SK-MEL-5 (cell line): ENCODE measurements around the gene LGALS16. TPM values are rescaled to one million over a fixed set of nuclear protein-coding genes. Genes with fewer than 3 reads are reported as not detected.
"Not testable (repeated sequence)": the region's sequence is repeated elsewhere in the genome, so short reads cannot be mapped to it uniquely, and the experiment has no call there.

Experiments used
- DNase-seq: peaks from one replicate; pipeline ENCODE4 v3.0.0-alpha.2; 2016; ENCODE audit warnings: low read depth, low spot score
- in situ Hi-C: cut with HindIII; loops from 2 replicates; pipeline ENCODE4 v1.10.0; 2016; ENCODE audit warnings: low sequenced_read_pairs, high pct_unique_total_duplicates, low pct_unique_long_range_greater_than_20kb
- total RNA-seq: library from RNA; depleted of rRNA; stranded (reverse); fragments of >200 nt; shearing (Covaris generic); gene quantifications from 2 replicates; pipeline ENCODE4 v1.2.3, GENCODE V29; 2014

The LGALS16 gene
- total RNA-seq, 1 experiment from 2014 or later: not detected

DNA sequence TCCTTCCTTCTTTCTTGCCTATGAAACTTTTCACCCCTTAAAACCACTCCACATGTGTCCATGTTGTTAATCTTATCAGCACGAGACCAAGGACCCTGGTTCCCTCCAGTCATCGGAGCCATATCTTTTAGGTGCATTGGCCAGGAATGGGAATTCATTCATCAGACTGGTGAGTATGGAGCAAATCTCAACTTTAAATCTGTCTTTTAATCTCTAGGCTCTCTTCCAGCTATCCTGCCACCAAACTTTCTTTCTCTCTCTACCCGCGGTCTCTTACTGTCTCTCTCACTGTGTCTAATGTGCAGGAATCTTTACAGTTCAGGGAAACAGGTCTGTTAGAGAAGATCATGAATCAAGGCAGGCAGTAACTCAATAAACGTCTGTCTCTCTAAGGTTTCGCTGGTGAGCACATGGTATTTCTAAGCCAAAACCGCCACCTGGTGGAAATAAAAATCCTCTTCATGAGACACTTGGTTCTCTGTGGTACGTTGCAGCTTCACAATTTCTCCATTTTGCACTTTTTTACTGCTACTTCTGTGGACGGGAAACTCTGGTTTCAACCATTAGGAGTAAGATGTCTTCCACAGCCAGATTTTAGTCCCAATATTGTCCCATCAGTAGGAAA lies 16.1 kb downstream of the LGALS16 start:
- peak; percentile 83 for DNase-seq
- in situ Hi-C loops: no loop called here

DNA sequence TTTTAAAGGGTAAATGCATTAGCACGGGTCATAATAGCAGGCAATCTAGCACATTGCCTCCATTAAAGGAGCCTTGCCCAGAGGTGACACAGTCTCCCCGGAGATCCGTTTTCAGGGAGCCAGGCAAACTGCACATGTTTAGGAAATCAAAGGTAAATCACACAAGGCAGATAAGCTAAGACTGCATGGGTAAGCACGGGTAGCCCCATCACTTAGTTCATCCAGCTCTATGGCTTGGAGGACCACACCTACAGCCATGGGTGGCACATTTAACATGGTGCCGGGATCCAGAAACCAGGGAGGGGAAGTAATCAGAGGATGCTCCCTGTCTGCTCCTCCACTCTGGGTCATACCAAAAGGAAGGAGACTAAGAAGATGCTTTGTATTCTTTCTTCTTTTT lies 16.8 kb downstream of the LGALS16 start:
- in situ Hi-C loops: no loop called here
- DNase-seq: no peak

DNA sequence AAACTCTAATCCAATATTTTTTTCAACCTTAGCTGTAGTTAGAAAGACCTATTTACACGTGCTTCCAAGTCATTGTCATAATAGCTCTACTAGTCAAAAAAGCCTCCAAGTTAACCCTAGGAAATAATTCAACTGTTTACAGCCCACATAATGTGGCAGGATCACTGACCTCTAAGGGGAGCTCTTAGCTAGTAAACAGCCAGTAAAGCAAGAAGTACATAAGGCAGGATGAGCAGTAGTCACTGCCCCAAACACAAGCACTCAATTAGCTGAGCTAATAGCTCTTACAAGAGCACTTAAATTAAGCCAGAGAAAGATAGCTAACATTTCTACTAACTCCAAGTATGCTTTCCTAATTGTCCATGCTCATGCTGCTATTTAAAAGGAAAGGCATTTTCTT lies 18.1 kb downstream of the LGALS16 start:
- peak; percentile 34 for DNase-seq
- in situ Hi-C loops: not testable (repeated sequence)

GRCh38 chr19:39676004-39676403 lies 20.3 kb downstream of the LGALS16 start:
- DNase-seq: no peak
- in situ Hi-C loops: no loop called here

- in situ Hi-C loops: no loop called here
- DNase-seq: no peak
Measured at GRCh38 chr19:39677961-39678889, 22.5 kb downstream of the LGALS16 start.

- in situ Hi-C loops: no loop called here
- DNase-seq: no peak
Measured at GRCh38 chr19:39679056-39679790, 23.5 kb downstream of the LGALS16 start.

DNA sequence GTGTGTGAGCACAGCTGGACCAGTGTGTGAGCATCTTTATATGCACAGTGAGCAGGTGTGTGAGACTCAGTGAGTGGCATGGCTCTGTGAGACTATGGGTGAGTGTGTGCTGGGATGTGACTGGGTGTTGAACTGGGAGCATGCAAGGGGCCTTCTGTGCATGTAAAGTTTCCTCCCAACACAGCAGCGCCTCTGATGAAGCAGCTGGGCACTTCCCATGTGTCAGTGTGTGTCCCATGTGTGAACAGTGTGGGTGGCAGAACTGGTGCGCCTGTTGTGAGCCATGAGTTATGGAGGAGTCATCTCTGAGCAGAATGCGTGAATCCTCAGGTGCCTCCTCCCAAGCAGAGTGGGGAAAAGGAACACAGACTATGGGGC lies 24.1 kb downstream of the LGALS16 start:
- no peak for DNase-seq
- in situ Hi-C loops: no loop called here

DNA sequence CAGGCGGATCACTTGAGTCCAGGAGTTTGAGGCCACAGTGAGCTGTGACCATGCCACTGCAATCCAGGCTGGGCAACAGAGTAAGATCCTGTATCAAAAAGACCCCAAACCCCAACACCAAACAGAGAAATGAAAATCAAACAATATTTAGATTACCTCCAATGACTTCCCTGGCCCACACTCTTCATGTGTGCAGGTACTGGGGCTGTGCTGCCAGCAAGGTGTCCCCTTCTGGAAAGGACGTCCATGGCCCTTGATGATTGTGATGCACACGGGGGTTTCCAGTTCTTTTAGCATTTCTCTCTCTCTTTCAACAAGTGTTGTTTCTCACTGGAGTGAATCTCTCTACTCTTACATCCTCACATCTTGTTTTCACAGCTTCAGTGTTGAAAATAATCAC lies 24.9 kb downstream of the LGALS16 start:
- no peak for DNase-seq
- in situ Hi-C loops: no loop called here

DNA sequence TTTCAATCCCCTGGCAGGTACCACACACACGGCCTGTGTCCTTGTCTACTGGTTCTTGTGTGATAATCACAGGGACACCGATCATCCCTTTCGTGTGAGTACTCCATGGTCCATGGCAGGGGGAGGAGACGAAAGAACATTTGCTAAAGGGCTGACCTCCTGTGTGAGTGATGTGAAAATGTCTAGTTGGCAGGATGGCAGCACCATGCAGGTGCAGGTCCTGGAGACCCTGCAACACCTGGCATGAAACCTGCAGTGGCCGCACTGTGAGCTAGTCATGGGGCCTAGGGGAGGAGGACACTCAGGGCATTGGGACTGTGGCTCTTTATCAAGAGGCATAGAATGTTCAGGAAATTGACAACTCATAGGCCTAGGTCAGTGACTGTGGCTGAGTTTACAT lies 25.7 kb downstream of the LGALS16 start:
- in situ Hi-C loops: no loop called here

DNA sequence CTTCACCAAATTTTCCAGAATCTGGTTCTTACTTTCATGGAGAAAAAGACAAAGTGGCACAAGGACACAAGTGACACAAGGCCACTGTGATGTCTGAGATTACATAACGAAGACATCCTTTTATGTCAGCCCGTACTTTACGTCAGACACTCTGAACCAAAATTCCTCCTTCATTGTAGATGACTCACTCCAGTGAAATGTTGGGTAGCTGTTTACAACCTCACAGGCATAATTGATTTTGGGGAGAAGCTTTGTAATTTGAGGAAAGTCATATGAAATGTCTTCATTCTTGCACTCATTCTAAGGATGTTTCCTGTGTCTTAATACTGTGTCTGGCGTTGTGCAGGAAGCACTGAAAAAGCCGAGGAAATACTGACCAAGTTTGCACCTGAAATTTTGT lies 28.6 kb downstream of the LGALS16 start:
- no peak for DNase-seq
- in situ Hi-C loops: no loop called here

More for the DNA sequence above, 25.7 kb downstream of the LGALS16 start:
- DNase-seq: no peak

GRCh38 chr19:39686739-39687138 lies 31.0 kb downstream of the LGALS16 start:
- no peak for DNase-seq
- in situ Hi-C loops: no loop called here

- DNase-seq, in situ Hi-C loops: not testable (repeated sequence)
Measured at GRCh38 chr19:39688637-39689036, 32.9 kb downstream of the LGALS16 start.

DNA sequence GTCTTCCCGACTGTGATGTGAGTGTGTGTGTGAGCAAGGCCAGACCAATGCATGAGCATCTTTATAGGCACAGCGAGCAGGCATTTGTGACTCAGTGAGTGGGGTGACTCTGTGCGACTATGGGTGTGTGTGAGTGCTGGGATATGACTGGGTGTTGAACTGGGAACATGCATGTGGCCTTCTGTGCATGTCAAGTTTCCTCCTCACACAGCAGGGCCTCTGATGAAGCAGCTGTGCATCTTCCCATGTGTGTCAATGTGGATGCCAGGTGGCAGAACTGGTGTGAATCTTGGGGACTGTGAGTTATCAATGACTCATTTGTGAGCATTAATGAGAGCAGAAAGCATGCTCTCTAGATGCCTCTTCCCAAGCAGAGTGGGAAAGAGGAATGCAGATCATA lies 36.5 kb downstream of the LGALS16 start:
- no peak for DNase-seq
- in situ Hi-C loops: no loop called here

GRCh38 chr19:39692822-39693221 lies 37.1 kb downstream of the LGALS16 start:
- no peak for DNase-seq
- in situ Hi-C loops: no loop called here

DNA sequence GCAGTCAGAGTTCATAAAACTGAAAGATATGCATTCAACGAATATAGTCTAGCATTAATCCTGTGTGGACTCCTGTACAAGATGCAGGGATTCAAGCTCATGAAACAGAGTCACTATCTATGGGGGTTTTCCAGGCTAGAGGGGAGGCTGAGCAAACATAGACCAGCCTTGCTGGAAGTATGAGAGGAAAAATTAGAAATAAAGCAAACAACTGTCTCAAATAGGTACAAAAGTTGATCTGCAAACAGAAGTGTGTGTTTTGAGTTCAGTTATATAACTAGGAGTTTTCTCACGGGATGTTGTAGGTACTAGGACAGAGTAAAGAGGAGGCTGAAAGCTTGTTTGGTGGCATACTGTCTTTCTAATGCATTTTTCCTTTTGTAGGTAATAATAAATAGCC lies 40.0 kb downstream of the LGALS16 start:
- in situ Hi-C loops: no loop called here

GRCh38 chr19:39696387-39696786 lies 40.7 kb downstream of the LGALS16 start:
- in situ Hi-C loops: no loop called here
- DNase-seq: no peak

More for the DNA sequence above, 40.0 kb downstream of the LGALS16 start:
- no peak for DNase-seq

- DNase-seq: no peak
- in situ Hi-C loops: no loop called here
Measured at GRCh38 chr19:39698535-39698934, 42.8 kb downstream of the LGALS16 start.

DNA sequence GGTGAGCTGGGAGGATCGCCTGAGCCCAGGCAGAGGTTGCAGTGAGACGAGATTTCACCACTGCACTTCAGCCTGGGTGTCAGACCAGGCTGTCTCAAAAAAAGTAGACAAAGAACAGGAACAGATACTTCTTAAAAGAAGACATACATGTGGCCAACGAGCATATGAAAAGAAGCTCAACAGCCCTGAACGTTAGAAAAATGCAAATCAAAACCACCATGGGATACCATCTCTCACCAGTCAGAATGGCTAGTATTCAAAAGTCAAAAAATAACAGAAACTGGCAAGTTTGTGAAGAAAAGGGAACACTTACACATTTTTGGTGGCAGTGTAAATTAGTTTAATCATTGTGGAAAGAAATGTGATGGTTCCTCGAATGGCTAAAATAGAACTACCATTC lies 45.6 kb downstream of the LGALS16 start:
- no peak for DNase-seq
- in situ Hi-C loops: no loop called here
